B cell (primary cell): Measurements from ENCODE around the gene SMYD2.

Experiments used
- EZH2 ChIP-seq: IDR thresholded peaks from 2 replicates; pipeline ENCODE4 v1.6.1; 2012; ENCODE audit warnings: borderline replicate concordance, low read depth, mild to moderate bottlenecking, moderate library complexity, low read length; ENCODE audit not compliant: insufficient read depth, poor library complexity, severe bottlenecking
- TF ChIP-seq, protein P1 (sequence below): fragments of 200-600 bp; IDR thresholded peaks from one replicate; pipeline ENCODE4 v1.8.0; 2022; ENCODE audit warnings: antibody characterized with exemption, mild to moderate bottlenecking

DNA sequence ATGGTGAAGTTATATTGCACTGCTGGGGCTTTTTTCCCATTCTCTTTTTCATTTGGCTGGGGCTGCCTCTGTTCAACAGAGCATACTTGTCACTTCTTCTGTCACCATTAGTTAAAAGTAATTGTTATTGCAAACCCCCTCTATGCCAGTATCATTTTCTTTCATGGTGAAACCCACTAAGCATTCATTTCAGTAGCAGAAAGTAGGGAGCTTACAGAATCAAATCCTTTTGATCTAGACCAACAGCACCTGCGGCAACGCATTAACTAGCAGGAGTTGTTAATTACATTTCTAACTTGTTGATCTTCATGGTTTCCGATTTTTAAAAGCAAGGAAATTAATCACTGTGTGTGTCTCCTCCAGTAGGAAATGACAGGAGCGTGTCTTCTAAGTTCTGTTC is 15.0 kb downstream of the SMYD2 start:
- TF ChIP-seq, protein P1, sequence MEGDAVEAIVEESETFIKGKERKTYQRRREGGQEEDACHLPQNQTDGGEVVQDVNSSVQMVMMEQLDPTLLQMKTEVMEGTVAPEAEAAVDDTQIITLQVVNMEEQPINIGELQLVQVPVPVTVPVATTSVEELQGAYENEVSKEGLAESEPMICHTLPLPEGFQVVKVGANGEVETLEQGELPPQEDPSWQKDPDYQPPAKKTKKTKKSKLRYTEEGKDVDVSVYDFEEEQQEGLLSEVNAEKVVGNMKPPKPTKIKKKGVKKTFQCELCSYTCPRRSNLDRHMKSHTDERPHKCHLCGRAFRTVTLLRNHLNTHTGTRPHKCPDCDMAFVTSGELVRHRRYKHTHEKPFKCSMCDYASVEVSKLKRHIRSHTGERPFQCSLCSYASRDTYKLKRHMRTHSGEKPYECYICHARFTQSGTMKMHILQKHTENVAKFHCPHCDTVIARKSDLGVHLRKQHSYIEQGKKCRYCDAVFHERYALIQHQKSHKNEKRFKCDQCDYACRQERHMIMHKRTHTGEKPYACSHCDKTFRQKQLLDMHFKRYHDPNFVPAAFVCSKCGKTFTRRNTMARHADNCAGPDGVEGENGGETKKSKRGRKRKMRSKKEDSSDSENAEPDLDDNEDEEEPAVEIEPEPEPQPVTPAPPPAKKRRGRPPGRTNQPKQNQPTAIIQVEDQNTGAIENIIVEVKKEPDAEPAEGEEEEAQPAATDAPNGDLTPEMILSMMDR = no peak
- TF ChIP-seq EZH2 = no peak
